ENCODE data around the gene CCDC187. TPM values are rescaled to one million over a fixed set of nuclear protein-coding genes. Genes with fewer than 3 reads are reported as not detected.

The CCDC187 gene
- total and polyA plus RNA-seq, 4 donors: not detected

DNA sequence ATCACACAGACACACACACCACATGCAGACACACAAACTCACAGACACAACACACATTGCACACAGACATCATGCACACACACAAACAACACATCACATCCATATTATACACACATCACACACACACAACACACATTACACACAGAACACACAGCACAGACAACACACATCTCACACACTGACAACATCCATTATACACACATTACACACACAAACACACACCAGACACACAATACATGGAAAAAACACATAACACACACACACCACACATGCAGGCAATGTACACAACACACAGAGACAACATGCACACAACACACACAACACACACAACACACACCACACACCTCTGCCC lies 4.8 kb upstream of the CCDC187 start:
- no peak overlapping the region for H3K27ac ChIP-seq (ENCODE audit: low read depth in 1 of 2, low read length in 2 of 2)
- no peaks in the 10 kb centered on the region for H3K36me3 ChIP-seq (ENCODE audit: control insufficient read depth in 1 of 2, insufficient read depth in 2 of 2, low read length in 1 of 2)
- H3K4me3 ChIP-seq (ENCODE audit: low read length in 2 of 2): no peak overlapping the region
- intact Hi-C loops (cut with DNase I): no loop called here
- H3K9me3 ChIP-seq (ENCODE audit: control insufficient read depth, low read length): no peaks in the 10 kb centered on the region
- ATAC-seq (ENCODE audit: low FRiP score) (no peak), DNase-seq (no peak)
- no peaks in the 10 kb centered on the region for H3K4me1 ChIP-seq (ENCODE audit: control insufficient read depth in 1 of 2, insufficient read depth in 2 of 2, low read length in 2 of 2)
- H3K27me3 ChIP-seq (ENCODE audit: control insufficient read depth in 1 of 2, insufficient read depth in 2 of 2, low read length in 1 of 2): no peaks in the 10 kb centered on the region

DNA sequence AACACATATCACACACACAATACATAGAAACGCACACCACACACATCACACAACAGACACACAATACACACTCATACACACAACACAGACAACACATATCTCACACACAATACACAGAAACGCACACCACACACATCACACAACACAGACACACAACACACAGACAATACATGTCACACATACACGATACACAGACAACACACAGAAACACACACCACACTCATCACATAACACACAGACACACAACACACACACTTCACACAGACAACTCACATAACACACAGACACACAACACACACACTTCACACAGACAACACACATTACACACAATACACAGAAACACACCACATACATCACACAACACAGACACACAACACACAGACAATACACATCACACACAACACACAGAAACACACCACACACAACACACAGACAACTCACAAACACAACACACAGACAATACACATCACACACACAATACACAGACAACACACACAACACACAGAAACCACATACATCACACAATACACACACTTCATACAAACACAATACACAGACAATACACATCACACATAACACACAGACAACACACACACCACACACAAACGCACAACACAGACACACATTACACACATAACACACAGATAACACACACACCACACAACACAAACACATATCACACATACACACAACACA lies 4.3 kb upstream of the CCDC187 start:
- intact Hi-C loops (cut with DNase I): no loop called here
- no peak overlapping the region for H3K27ac ChIP-seq (ENCODE audit: low read depth in 1 of 2, low read length in 2 of 2)
- no peaks in the 10 kb centered on the region for H3K36me3 ChIP-seq (ENCODE audit: control insufficient read depth in 1 of 2, insufficient read depth in 2 of 2, low read length in 1 of 2)
- no peaks in the 10 kb centered on the region for H3K27me3 ChIP-seq (ENCODE audit: control insufficient read depth in 1 of 2, insufficient read depth in 2 of 2, low read length in 1 of 2)
- no peak overlapping the region for H3K4me3 ChIP-seq (ENCODE audit: low read length in 2 of 2)
- WGBS, 2 donors: 88 to 96% methylated on average over 4 of the region's 4 CpGs
- DNase-seq (no peak), ATAC-seq (ENCODE audit: low FRiP score) (no peak)
- no peaks in the 10 kb centered on the region for H3K9me3 ChIP-seq (ENCODE audit: control insufficient read depth, low read length)
- no peaks in the 10 kb centered on the region for H3K4me1 ChIP-seq (ENCODE audit: control insufficient read depth in 1 of 2, insufficient read depth in 2 of 2, low read length in 2 of 2)

DNA sequence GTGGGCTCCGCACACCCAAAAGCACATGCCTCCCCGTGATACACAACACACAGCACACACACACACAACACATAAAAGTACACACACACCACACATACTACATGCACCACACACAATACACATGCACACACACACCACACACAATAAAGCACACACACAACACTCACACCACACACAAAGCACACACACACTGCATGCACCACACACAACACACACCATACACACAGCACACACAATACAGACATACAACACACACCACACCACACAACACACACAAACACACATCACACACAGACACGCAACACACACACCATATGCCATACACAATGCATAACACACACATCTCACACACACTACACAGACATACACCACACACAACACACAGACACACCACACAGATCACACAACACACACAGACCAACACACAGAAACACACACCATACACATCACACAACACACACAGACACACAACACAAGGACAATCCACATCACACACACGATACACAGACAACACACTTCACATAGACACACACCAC lies 3.4 kb upstream of the CCDC187 start:
- no peak overlapping the region for H3K4me3 ChIP-seq (ENCODE audit: low read length in 2 of 2)
- no peaks in the 10 kb centered on the region for H3K36me3 ChIP-seq (ENCODE audit: control insufficient read depth in 1 of 2, insufficient read depth in 2 of 2, low read length in 1 of 2)
- no peaks in the 10 kb centered on the region for H3K4me1 ChIP-seq (ENCODE audit: control insufficient read depth in 1 of 2, insufficient read depth in 2 of 2, low read length in 2 of 2)
- no peak overlapping the region for H3K27ac ChIP-seq (ENCODE audit: low read depth in 1 of 2, low read length in 2 of 2)
- ATAC-seq (ENCODE audit: low FRiP score): no peak
- intact Hi-C loops (cut with DNase I): no loop called here
- 76 to 81% methylated on average over 4 of the region's 4 CpGs for WGBS, 2 donors
- no peak for DNase-seq
- no peaks in the 10 kb centered on the region for H3K9me3 ChIP-seq (ENCODE audit: control insufficient read depth, low read length)
- H3K27me3 ChIP-seq (ENCODE audit: control insufficient read depth in 1 of 2, insufficient read depth in 2 of 2, low read length in 1 of 2): no peaks in the 10 kb centered on the region

DNA sequence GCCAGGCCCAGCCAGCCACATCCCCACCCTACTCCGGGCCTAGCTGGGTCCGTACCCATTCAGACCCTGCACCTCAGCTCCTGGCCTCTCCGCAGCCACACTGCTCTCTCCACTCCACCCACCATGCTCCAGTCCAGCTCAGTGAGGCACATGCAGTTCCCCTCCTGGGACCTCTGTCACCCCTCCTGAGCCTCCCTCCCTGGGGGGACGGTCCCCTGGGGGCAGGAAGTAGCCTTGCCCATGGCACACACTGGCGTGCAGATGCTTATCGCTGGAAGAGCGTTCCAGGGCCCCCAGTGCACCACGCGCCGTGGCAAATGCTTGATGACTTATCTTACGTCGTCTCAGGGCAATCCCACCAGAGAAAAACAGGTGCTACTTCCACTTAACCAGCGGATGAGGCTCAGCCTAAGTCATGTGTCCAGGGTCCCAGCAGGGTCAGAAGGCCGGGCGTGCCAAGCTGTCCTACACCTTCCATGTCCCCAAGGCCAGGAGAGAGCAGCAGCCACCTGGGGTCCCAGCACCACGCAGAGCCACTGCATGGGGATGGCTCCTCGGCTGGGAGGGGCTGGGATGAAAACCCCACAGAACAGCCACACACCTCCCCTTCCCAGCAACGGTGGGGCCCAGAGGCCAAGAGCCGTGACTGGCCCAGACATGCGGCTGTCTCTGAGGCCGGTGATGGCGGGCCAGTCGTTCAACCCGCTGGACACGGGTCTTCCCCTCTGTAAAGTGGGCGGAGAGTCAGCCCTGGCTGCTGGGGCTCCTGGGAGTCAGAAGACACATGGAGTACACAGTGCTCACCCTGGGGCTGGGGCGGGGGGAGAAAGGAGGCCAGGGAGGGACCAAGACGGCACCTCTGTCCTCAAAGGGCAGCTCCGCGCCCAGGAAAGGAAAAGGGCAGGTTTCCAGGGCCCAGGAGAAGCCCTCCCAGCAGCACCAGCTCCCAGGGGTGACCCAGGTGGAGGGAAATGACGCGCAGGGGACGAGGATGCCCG lies 2.6 kb upstream of the CCDC187 start:
- Histone ChIP-seq H3K4me3 (ENCODE audit: low read length in 2 of 2) (no peak overlapping the region), H3K9me3 (ENCODE audit: control insufficient read depth, low read length) (no peaks in the 10 kb centered on the region), H3K27ac (ENCODE audit: low read depth in 1 of 2, low read length in 2 of 2) (no peak overlapping the region), H3K27me3 (ENCODE audit: control insufficient read depth in 1 of 2, insufficient read depth in 2 of 2, low read length in 1 of 2) (no peaks in the 10 kb centered on the region), H3K4me1 (ENCODE audit: control insufficient read depth in 1 of 2, insufficient read depth in 2 of 2, low read length in 2 of 2) (no peaks in the 10 kb centered on the region), H3K36me3 (ENCODE audit: control insufficient read depth in 1 of 2, insufficient read depth in 2 of 2, low read length in 1 of 2) (no peaks in the 10 kb centered on the region)
- intact Hi-C loops (cut with DNase I): no loop called here
- WGBS, 2 donors: 58% methylated on average over 33 to 34 of the region's 34 CpGs
- no peak for ATAC-seq (ENCODE audit: low FRiP score)
- DNase-seq: no peak

DNA sequence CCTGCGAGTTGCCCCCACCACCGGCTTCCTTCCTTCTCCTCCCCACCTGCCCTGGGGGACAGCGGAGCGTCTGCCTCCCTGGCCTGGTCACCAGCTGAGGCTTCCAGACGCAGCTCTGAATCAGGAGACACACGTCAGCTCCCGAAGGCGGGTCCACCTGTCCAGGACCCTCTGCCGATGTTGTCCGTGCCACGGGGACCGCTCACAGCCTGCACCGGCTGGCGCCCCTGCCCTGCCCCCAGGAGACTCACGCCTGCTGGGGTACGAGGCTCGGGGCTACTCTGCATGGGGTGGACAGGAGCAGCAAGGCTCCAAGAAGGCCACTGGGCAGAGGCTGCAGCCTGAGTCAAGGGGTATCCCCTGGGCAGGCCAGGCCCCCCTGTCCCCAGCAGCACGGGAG lies 1.9 kb upstream of the CCDC187 start:
- ATAC-seq (ENCODE audit: low FRiP score): peak; percentile 17

DNA sequence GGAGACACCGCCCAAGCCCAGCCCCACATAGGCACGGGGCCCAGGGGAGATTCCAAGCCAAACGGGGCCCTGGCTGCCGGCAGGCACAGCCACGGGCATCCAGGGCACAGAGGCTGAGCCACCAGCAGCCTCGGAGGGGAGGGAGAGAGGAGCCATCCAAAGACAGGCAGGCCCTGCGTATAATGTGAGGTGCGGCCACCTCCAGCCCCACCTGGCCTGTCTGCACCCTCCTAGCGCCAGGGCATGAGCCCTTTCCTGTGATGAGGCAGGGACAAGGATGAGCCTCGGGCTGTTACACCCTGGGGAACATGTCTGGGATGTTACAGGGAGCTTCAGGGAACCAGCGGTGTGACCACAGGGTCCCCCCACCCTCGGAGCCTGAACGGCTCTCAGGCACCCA lies 1.1 kb upstream of the CCDC187 start:
- no peaks in the 10 kb centered on the region for H3K36me3 ChIP-seq (ENCODE audit: control insufficient read depth in 1 of 2, insufficient read depth in 2 of 2, low read length in 1 of 2)
- no peaks in the 10 kb centered on the region for H3K9me3 ChIP-seq (ENCODE audit: control insufficient read depth, low read length)
- ATAC-seq (ENCODE audit: low FRiP score): peak; percentile 10
- H3K27ac ChIP-seq (ENCODE audit: low read depth in 1 of 2, low read length in 2 of 2): no peak overlapping the region
- DNase-seq: no peak
- no peak overlapping the region for H3K4me3 ChIP-seq (ENCODE audit: low read length in 2 of 2)
- H3K4me1 ChIP-seq (ENCODE audit: control insufficient read depth in 1 of 2, insufficient read depth in 2 of 2, low read length in 2 of 2): no peaks in the 10 kb centered on the region
- no peaks in the 10 kb centered on the region for H3K27me3 ChIP-seq (ENCODE audit: control insufficient read depth in 1 of 2, insufficient read depth in 2 of 2, low read length in 1 of 2)
- 60 to 66% methylated on average over 13 of the region's 13 CpGs for WGBS, 2 donors
- intact Hi-C loops (cut with DNase I): no loop called here

More for the DNA sequence above, 1.9 kb upstream of the CCDC187 start:
- Histone ChIP-seq H3K4me3 (ENCODE audit: low read length in 2 of 2) (no peak overlapping the region), H3K27me3 (ENCODE audit: control insufficient read depth in 1 of 2, insufficient read depth in 2 of 2, low read length in 1 of 2) (no peaks in the 10 kb centered on the region), H3K9me3 (ENCODE audit: control insufficient read depth, low read length) (no peaks in the 10 kb centered on the region), H3K4me1 (ENCODE audit: control insufficient read depth in 1 of 2, insufficient read depth in 2 of 2, low read length in 2 of 2) (no peaks in the 10 kb centered on the region), H3K27ac (ENCODE audit: low read depth in 1 of 2, low read length in 2 of 2) (no peak overlapping the region), H3K36me3 (ENCODE audit: control insufficient read depth in 1 of 2, insufficient read depth in 2 of 2, low read length in 1 of 2) (no peaks in the 10 kb centered on the region)
- WGBS, 2 donors: 77 to 79% methylated on average over 17 to 18 of the region's 18 CpGs
- no peak for DNase-seq
- intact Hi-C loops (cut with DNase I): no loop called here

DNA sequence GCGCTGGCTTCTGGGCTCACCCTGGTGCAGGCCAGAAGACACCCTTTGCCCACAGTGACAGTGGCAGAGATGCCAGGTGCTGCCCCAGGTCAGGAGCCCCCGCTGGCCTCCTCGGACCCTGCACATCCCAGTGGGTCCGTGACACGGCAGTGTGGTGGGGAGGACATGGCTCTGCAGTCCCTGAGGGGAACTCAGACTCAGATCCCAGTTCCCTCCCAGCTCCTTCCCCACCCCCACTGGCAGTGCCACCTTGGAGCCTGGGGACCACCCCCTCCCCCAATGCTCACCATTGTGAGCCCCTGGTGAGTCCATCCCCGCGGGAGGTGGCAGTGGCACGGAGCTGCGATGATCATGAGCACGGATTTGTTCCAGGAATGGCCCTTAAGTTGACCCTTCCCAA lies 562 bp upstream of the CCDC187 start:
- Histone ChIP-seq H3K27me3 (ENCODE audit: control insufficient read depth in 1 of 2, insufficient read depth in 2 of 2, low read length in 1 of 2) (no peaks in the 10 kb centered on the region), H3K4me1 (ENCODE audit: control insufficient read depth in 1 of 2, insufficient read depth in 2 of 2, low read length in 2 of 2) (no peaks in the 10 kb centered on the region), H3K27ac (ENCODE audit: low read depth in 1 of 2, low read length in 2 of 2) (no peak overlapping the region), H3K36me3 (ENCODE audit: control insufficient read depth in 1 of 2, insufficient read depth in 2 of 2, low read length in 1 of 2) (no peaks in the 10 kb centered on the region), H3K4me3 (ENCODE audit: low read length in 2 of 2) (no peak overlapping the region), H3K9me3 (ENCODE audit: control insufficient read depth, low read length) (no peaks in the 10 kb centered on the region)
- no peak for DNase-seq
- whole genome bisulfite sequencing, 2 donors: 84 to 85% methylated on average over 10 of the region's 10 CpGs
- intact Hi-C loops (cut with DNase I): no loop called here
- ATAC-seq (ENCODE audit: low FRiP score): no peak

DNA sequence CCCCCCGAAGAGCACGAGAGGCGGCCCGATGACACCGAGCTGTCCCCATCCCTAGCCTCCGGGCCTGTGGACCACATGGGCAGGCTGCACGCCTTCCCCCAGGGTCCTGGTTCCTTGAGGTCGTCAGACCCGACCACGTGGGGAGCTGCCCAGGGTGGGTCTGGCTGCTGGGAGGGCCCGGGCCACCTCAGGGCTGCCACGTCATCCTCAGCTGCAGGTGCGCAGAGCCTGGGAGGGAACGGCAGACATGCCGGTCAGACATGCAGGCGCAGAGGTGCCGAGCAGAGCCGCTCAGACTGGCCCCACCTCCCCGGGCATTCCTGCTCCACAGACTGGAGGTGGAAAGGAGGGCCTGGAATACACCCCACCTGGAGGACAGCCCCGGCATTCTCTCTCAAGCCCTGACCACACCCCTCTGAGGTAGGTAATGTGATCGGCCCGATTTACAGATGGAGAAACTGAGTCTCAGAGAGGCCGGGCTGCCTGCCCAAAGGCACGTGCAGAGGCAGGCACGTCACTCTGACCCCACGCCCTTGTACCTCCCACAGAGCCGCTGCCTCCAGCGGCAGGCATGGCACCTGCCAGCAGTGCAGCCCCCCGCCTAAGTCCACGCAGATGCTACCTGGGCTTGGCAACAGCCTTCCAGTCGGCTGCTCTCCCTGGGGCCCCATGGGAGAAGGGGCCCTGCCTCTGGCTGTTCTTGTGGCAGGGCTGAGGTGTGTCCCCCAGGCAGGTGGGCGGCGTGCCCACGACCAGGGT lies 649 bp downstream of the CCDC187 start:
- H3K9me3 ChIP-seq (ENCODE audit: control insufficient read depth, low read length): no peaks in the 10 kb centered on the region
- intact Hi-C loops (cut with DNase I): no loop called here
- ATAC-seq (ENCODE audit: low FRiP score) (no peak), DNase-seq (no peak)
- no peaks in the 10 kb centered on the region for H3K4me1 ChIP-seq (ENCODE audit: control insufficient read depth in 1 of 2, insufficient read depth in 2 of 2, low read length in 2 of 2)
- no peak overlapping the region for H3K27ac ChIP-seq (ENCODE audit: low read depth in 1 of 2, low read length in 2 of 2)
- H3K4me3 ChIP-seq (ENCODE audit: low read length in 2 of 2): no peak overlapping the region
- no peaks in the 10 kb centered on the region for H3K36me3 ChIP-seq (ENCODE audit: control insufficient read depth in 1 of 2, insufficient read depth in 2 of 2, low read length in 1 of 2)
- no peaks in the 10 kb centered on the region for H3K27me3 ChIP-seq (ENCODE audit: control insufficient read depth in 1 of 2, insufficient read depth in 2 of 2, low read length in 1 of 2)
- 84 to 85% methylated on average over 30 to 34 of the region's 34 CpGs for WGBS, 2 donors
